Gastroesophageal sphincter (tissue), 3 donors: Measurements from ENCODE around the gene MAP3K1.

Experiments
- POLR2A ChIP-seq, 2 donors: fragments of 450-650 bp; IDR thresholded peaks; one replicate each; pipeline ENCODE4 v1.6.1; 2017; ENCODE audit warnings: antibody characterized with exemption in 2 of 2, mild to moderate bottlenecking in 2 of 2, moderate library complexity in 1 of 2
- POLR2AphosphoS5 ChIP-seq: sonication (generic); formaldehyde crosslinking; IDR thresholded peaks from one replicate; pipeline ENCODE4 v1.6.1; 2017; ENCODE audit warnings: antibody characterized with exemption
- TF ChIP-seq, protein P1 (sequence below), 4 experiments: fragments of 200-600 bp in 2 of 4; fragments of 450-650 bp in 2 of 4; sonication (generic) in 1 of 4; IDR thresholded peaks; one replicate each; pipeline ENCODE4 v1.5.1; 2017 to 2019; ENCODE audit warnings: antibody characterized with exemption in 4 of 4, mild to moderate bottlenecking in 2 of 4, moderate library complexity in 2 of 4

- TF ChIP-seq, protein P1, sequence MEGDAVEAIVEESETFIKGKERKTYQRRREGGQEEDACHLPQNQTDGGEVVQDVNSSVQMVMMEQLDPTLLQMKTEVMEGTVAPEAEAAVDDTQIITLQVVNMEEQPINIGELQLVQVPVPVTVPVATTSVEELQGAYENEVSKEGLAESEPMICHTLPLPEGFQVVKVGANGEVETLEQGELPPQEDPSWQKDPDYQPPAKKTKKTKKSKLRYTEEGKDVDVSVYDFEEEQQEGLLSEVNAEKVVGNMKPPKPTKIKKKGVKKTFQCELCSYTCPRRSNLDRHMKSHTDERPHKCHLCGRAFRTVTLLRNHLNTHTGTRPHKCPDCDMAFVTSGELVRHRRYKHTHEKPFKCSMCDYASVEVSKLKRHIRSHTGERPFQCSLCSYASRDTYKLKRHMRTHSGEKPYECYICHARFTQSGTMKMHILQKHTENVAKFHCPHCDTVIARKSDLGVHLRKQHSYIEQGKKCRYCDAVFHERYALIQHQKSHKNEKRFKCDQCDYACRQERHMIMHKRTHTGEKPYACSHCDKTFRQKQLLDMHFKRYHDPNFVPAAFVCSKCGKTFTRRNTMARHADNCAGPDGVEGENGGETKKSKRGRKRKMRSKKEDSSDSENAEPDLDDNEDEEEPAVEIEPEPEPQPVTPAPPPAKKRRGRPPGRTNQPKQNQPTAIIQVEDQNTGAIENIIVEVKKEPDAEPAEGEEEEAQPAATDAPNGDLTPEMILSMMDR (IDR thresholded peaks at IDR 0.05) = no peak
- TF ChIP-seq POLR2AphosphoS5 (no peak), POLR2A (IDR thresholded peaks at IDR 0.05) (no peak)
Measured at GRCh38 chr5:56873056-56873455, 57.7 kb downstream of the MAP3K1 start.
